Activated CD8-positive, alpha-beta T cell treated with anti-CD3 and anti-CD28 coated beads for 36 hours (primary cell): Measurements from ENCODE around the gene CMSS1. TPM values are rescaled to one million over a fixed set of nuclear protein-coding genes. Genes with fewer than 3 reads are reported as not detected.

Experiments
- ATAC-seq: fragments of 200-7000 bp; cut with Tn5 transposase; one replicate; pipeline ENCODE4 v1.10.0; 2021; ENCODE audit warnings: mild to moderate bottlenecking, moderate library complexity
- CTCF ChIA-PET: fragments of 350-600 bp; sonication (Branson Sonifier 250); formaldehyde crosslinking; loops from one replicate; lab custom pipeline; 2021; ENCODE audit warnings: antibody characterized with exemption; lab: Charles Lee
- POLR2A ChIA-PET: fragments of 350-600 bp; sonication (Branson Sonifier 250); formaldehyde crosslinking; loops from one replicate; lab custom pipeline; 2021; ENCODE audit warnings: antibody characterized with exemption; lab: Charles Lee
- DNase-seq: peaks from one replicate; pipeline ENCODE4 v3.0.0-alpha.2; 2020
- H3K27ac Mint-ChIP-seq: one replicate; pipeline ENCODE4 v1.8.0; 2021; ENCODE audit warnings: mild to moderate bottlenecking, mixed read lengths
- H3K27me3 Mint-ChIP-seq: one replicate; pipeline ENCODE4 v1.8.0; 2021; ENCODE audit warnings: mixed read lengths
- H3K36me3 Mint-ChIP-seq: one replicate; pipeline ENCODE4 v1.8.0; 2021; ENCODE audit warnings: low read depth, mixed read lengths
- H3K4me1 Mint-ChIP-seq: one replicate; pipeline ENCODE4 v1.8.0; 2021; ENCODE audit warnings: low read depth, mixed read lengths
- H3K4me3 Mint-ChIP-seq: one replicate; pipeline ENCODE4 v1.8.0; 2021; ENCODE audit warnings: mild to moderate bottlenecking, moderate library complexity, mixed read lengths
- H3K9me3 Mint-ChIP-seq: one replicate; pipeline ENCODE4 v1.8.0; 2021; ENCODE audit warnings: mixed read lengths
- intact Hi-C: fragments of 100-400 bp; cut with micrococcal nuclease; formaldehyde crosslinking; loops from one replicate; pipeline ENCODE4 v1.10.0; 2022
- total RNA-seq, 2 experiments: library from RNA; stranded (reverse); gene quantifications; one replicate each; pipeline ENCODE4 v1.2.3, GENCODE V29; 2021
- TF ChIP-seq, protein P1 (sequence below): fragments of 200-600 bp; IDR thresholded peaks from one replicate; pipeline ENCODE4 v1.8.0; 2022; ENCODE audit warnings: antibody characterized with exemption, mild to moderate bottlenecking

The CMSS1 gene
- total RNA-seq, 2 experiments from 2014 or later: 93.9 to 110 TPM

DNA sequence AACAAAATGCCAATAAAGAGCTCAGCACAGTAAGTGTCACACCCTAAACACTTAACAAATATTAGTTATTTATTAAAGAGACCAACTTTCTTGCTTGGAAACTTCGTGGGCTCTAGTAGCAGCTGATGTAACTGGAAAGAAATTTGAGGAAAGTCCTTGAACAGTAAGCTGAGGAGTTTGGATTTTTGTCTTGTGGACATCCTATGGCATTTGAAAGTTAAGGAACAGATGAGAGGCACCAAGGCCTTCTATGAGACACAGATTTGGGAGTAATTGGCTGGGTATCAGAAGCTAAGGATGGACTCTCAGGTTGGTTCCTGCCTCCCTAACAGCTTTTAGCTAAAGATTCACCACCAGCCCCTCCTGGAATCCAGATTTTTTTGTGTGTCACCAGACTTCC, 356.3 kb downstream of the CMSS1 start:
- intact Hi-C loops: no loop called here
- POLR2A ChIA-PET: interaction anchor here (0.5 kb wide), 1 partner anchor 291 kb away, joined by 3 read pairs; no protein-coding TSS in a partner anchor
- DNase-seq: no peak
- no peak overlapping the region for H3K27ac Mint-ChIP-seq
- ATAC-seq: no peak
- TF ChIP-seq, protein P1, sequence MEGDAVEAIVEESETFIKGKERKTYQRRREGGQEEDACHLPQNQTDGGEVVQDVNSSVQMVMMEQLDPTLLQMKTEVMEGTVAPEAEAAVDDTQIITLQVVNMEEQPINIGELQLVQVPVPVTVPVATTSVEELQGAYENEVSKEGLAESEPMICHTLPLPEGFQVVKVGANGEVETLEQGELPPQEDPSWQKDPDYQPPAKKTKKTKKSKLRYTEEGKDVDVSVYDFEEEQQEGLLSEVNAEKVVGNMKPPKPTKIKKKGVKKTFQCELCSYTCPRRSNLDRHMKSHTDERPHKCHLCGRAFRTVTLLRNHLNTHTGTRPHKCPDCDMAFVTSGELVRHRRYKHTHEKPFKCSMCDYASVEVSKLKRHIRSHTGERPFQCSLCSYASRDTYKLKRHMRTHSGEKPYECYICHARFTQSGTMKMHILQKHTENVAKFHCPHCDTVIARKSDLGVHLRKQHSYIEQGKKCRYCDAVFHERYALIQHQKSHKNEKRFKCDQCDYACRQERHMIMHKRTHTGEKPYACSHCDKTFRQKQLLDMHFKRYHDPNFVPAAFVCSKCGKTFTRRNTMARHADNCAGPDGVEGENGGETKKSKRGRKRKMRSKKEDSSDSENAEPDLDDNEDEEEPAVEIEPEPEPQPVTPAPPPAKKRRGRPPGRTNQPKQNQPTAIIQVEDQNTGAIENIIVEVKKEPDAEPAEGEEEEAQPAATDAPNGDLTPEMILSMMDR: no peak
- peaks cover 41% of the 10 kb centered on the region for H3K36me3 Mint-ChIP-seq
- H3K9me3 Mint-ChIP-seq: peaks cover 8% of the 10 kb centered on the region
- CTCF ChIA-PET: interaction anchor here (0.6 kb wide), 1 partner anchor 55 kb away, joined by 3 read pairs; no protein-coding TSS in a partner anchor
- H3K4me1 Mint-ChIP-seq: no peaks in the 10 kb centered on the region
- no peaks in the 10 kb centered on the region for H3K27me3 Mint-ChIP-seq
- H3K4me3 Mint-ChIP-seq: no peak overlapping the region

DNA sequence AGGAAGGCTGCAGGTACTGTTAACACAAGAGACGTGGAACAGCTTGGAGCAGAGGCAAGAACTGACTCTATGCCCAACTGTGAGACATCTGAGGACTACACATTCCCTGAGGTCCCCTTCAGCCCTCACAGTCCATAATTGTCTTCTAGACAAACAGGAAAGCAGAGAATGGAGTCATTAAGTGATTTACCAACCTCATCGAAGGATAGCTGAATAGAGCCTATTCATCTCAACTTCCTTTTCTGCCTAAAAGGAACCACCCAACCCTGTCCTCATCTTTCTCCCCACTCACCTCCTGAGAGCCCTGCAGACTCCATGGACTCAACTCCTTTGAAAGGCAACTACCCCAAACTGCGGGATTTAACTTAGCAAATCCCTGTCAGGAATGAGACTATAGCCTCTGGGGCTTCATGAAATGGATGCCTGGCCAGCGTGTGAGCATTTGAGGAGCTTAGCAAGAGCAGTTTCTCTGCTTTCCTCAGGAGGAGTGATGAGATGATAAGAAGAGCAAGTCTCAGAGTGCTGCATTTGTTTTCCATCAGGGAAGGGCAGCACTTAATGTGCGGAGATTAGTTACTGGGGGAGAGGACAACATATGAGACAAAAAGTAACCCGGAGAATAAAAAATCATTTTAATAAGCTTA, 358.1 kb downstream of the CMSS1 start:
- peaks cover 58% of the 10 kb centered on the region for H3K36me3 Mint-ChIP-seq
- CTCF ChIA-PET: interaction anchor here (0.8 to 1.2 kb wide), 2 partner anchors 107 to 173 kb away, joined by 3 read pairs; no protein-coding TSS in a partner anchor
- no peak overlapping the region for H3K27ac Mint-ChIP-seq
- POLR2A ChIA-PET: interaction anchor here (0.5 to 1.0 kb wide), 2 partner anchors 11 to 1232 kb away, joined by 3 to 4 read pairs; no protein-coding TSS in a partner anchor
- no peaks in the 10 kb centered on the region for H3K27me3 Mint-ChIP-seq
- intact Hi-C loops: no loop called here
- TF ChIP-seq, protein P1: no peak
- H3K4me1 Mint-ChIP-seq: no peaks in the 10 kb centered on the region
- ATAC-seq (no peak), DNase-seq (no peak)
- no peak overlapping the region for H3K4me3 Mint-ChIP-seq
- H3K9me3 Mint-ChIP-seq: peaks cover 19% of the 10 kb centered on the region

DNA sequence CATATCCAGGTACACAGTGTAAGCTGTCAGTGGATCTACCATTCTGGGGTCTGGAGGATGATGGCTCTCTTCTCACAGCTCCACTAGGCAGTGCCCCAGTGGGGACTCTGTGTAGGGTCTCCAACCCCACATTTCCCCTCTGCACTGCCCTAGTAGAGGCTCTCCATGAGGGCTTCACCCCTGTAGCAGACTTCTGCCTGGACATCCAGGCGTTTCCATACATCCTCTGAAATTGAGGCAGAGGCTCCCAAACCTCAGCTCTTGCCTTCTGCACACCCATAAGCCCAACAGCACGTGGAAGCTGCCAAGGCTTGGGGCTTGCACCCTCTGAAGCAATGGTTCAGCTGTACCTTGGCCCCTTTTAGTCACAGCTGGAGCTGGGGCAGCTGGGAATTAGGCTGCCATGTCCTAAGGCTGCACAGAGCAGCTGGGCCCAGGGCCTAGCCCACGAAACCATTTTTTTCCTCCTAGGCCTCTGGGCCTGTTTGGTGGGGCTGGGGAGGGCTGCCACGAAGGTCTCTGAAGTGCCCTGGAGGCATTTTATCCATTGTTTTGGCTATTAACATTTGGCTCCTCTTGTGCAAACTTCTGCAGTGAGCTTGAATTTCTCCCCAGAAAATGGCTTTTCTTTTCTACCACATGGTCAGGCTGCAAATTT, 362.2 kb downstream of the CMSS1 start:
- ATAC-seq: no peak
- CTCF ChIA-PET: no interaction called here
- TF ChIP-seq, protein P1: no peak

DNA sequence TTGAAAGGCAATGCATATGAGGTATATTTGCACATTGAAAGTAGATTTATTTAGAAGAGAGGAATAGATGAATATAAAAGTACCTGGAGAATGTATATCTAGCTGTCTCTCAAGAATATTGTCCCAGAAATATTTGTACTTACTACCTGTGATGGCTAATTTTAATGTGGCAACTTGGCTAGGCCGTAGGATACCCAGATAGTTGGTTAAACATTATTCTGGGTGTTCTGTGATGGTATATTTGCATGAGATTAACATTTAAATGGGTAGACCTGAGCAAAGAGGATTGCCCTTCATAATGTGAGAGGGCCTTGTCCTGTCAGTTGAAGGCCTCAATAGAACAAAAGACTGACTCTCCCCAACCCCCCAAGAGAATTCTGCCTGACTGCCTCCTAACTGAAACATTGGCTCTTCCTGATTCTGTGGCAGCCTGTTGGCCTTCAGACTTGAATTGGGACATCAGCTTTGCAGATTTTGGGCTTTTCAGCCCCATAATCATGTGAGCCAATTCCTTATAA, 366.0 kb downstream of the CMSS1 start:
- TF ChIP-seq, protein P1: no peak

More for the DNA sequence above, 362.2 kb downstream of the CMSS1 start:
- intact Hi-C loops: no loop called here
- POLR2A ChIA-PET: no interaction called here
- DNase-seq: no peak
- H3K4me1 Mint-ChIP-seq: no peaks in the 10 kb centered on the region
- H3K36me3 Mint-ChIP-seq: peaks cover 51% of the 10 kb centered on the region
- H3K27me3 Mint-ChIP-seq: no peaks in the 10 kb centered on the region
- no peak overlapping the region for H3K27ac Mint-ChIP-seq
- no peak overlapping the region for H3K4me3 Mint-ChIP-seq
- peaks cover 19% of the 10 kb centered on the region for H3K9me3 Mint-ChIP-seq

More for the DNA sequence above, 366.0 kb downstream of the CMSS1 start:
- intact Hi-C loops: no loop called here
- Mint-ChIP-seq H3K27ac (no peak overlapping the region), H3K4me3 (no peak overlapping the region), H3K4me1 (no peaks in the 10 kb centered on the region), H3K27me3 (peaks cover 1% of the 10 kb centered on the region), H3K9me3 (peaks cover 14% of the 10 kb centered on the region), H3K36me3 (peaks cover 23% of the 10 kb centered on the region)
- no peak for DNase-seq
- ChIA-PET POLR2A (no interaction called here), CTCF (interaction anchor here (1.4 kb wide), 1 partner anchor 71 kb away, joined by 4 read pairs; no protein-coding TSS in a partner anchor)
- ATAC-seq: no peak
